Stimulated activated CD8-positive, alpha-beta memory T cell treated with anti-CD3 and anti-CD28 coated beads, Interleukin-4, amount 100 ng/mL, for 1 hour (primary cell): ENCODE data around the gene PTBP3.
"Not testable (repeated sequence)": the region's sequence is repeated elsewhere in the genome, so short reads cannot be mapped to it uniquely, and the experiment has no call there.

Source experiments
- DNase-seq, 2 donors: peaks; one replicate each; pipeline ENCODE4 v3.0.0-alpha.2; 2020; ENCODE audit warnings: low read depth in 2 of 2, low spot score in 1 of 2

Gene PTBP3

GRCh38 chr9:112224401-112225289, 108.8 kb downstream of the PTBP3 start:
- DNase-seq, result no peak

GRCh38 chr9:112218908-112219307, 114.5 kb downstream of the PTBP3 start:
- no peak for DNase-seq

GRCh38 chr9:112212926-112213325, 120.5 kb downstream of the PTBP3 start:
- no peak for DNase-seq

GRCh38 chr9:112207451-112207850, 126.0 kb downstream of the PTBP3 start:
- no peak for DNase-seq

DNA sequence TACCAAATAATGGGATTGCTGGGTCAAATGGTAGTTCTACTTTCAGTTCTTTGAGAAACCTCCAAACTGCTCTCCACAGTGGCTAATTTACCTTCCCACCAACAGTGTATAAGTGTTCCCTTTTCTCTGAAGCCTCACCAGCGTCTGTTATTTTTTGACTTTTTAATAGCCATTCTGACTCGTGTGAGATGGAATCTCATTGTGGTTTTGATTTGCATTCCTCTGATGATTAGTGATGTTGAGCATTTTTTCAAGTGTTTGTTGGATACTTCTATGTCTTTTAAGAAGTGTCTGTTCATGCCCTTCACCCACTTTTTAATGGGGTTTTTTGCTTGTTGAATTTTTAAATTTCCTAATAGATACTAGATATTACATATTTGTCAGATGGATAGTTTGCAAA, 129.9 kb downstream of the PTBP3 start:
- DNase-seq, result no peak

DNA sequence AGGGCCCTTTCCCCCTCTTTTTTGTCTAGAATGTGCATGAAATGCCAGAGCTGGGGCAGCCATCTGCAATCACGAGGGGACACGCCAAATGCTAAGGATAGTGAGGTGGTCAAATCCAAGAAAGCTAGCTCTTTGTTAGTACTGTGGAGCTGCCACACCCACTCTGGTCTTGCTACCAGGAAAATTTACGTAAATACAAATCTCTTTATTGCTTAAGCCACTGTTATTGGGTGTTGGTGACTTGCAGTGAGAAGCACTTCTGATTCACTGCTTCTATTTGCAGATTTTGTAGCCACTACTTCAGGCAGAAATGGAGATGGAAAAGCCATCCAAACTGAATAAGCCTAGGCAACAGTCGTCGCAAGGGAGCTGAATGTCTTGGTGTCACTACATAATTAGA, 132.7 kb downstream of the PTBP3 start:
- no peak for DNase-seq

- no peak for DNase-seq
Observed at GRCh38 chr9:112198646-112199045, 134.8 kb downstream of the PTBP3 start.

DNA sequence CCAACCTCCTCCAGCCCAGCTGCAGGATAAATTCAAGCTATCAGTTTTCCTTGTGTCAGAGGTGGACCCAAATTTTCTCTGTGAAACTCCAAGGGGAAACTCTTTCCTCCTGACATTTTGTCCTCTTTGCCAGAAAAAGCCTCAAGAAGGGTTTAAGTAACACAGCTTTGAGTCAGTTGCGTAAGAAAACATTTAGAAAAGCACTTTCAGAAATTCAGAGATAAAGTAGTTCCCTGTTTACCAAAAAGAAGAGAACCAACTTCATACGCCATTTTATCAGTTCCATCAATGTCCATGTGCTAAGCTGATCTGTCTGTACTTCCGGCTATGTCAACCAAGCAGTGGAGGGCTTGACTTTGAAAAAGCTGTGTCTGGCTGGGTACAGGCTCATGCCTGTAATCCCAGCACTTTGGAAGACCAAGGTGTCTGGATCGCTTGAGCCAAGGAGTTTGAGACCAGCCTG, 138.4 kb downstream of the PTBP3 start:
- no peak for DNase-seq

- no peak for DNase-seq
Observed at GRCh38 chr9:112193572-112194288, 139.7 kb downstream of the PTBP3 start.

DNA sequence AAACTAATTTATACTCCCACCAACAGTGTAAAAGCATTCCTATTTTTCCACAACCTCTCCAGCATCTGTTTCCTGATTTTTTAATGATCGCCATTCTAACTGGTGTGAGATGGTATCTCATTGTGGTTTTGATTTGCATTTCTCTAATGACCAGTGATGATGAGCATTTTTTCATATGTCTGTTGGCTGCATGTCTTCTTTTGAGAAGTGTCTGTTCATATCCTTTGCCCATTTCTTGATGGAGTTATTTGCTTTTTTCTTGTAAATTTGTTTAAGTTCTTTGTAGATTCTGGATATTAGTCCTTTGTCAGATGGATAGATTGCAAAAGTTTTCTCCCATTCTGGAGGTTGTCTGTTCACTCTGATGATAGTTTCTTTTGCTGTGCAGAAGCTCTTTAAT, 143.1 kb downstream of the PTBP3 start:
- DNase-seq, result not testable (repeated sequence)

DNA sequence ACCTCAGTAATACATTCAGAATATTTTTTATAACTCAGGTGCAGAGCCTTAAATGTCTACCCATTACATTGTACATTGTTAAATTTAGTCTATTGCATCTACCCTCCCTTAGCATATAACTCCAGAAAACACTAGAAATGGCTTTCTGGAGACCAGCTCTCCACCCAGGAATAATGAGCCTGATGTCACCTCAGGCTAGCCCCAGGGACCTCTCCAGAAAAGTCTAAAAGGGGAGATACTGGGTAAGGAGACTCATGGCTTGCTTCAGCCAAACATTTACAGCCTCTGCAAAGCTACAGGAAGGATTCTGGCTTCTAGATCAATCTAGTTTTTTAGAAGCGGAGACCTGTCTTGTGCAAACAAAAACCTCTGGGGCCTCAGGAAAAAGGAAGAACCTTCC, 144.5 kb downstream of the PTBP3 start:
- DNase-seq, result no peak

DNA sequence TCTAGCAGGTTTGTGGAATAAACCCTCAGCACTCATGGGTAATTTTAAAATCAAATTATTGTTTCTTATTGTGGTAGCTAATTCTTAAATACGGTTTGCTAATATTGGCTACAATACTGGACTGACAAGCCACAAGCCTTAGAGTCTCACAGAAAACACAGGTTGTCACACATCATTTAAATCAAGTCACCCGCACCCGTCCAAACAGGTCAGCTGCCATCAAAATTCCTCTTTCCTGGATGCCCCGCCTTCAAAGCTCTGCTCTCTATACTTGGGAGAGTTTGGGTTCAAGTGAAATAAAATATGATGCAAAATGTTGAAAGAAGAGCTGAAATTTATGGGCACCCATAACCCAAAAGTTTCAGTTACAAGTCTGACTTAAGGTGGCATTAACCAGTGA, 146.0 kb downstream of the PTBP3 start:
- no peak for DNase-seq

- no peak for DNase-seq
Observed at GRCh38 chr9:112186695-112187094, 146.7 kb downstream of the PTBP3 start.

DNA sequence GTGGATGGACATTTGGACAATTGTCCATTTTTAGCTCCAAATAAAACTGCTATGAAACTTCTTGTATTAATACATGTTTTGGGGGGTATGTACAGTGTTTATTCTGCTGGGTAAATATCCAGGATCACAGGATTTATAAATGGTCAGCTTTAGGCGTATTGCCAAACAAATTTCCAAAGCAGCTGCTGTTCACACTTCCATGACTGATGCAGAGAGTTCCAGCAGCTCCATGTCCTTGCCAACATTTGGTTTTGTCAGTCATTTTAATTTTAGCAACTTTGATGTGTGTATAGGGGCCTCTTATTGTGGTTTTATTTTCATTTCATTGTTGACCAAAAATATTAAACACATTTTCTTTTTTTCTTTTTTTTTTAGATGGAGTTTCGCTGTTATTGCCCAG, 148.5 kb downstream of the PTBP3 start:
- no peak for DNase-seq

GRCh38 chr9:112184221-112184620, 149.2 kb downstream of the PTBP3 start:
- DNase-seq, result no peak

- peak in 1 of 2 donors; percentile 7 for DNase-seq
Observed at GRCh38 chr9:112180387-112180881, 153.0 kb downstream of the PTBP3 start.

DNA sequence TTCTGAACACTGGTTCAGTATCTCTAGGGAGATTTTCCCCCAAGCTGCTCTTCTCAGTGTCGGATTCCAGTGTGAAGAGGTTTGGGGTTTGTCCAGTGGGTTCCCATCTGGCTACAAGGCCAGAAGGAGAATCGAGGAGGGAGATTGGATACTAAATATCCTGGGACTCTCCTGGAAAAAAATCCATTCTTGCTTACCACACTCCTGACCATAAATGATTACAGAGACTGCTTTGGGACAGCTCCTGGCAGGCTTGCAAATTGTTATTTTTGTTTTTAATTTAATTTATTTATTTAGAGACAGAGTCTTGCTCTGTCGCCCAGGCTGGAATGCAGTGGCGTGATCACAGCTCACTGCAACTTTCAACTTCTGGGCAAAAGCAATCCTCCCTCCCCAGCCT, 153.6 kb downstream of the PTBP3 start:
- DNase-seq, result no peak

GRCh38 chr9:112176524-112176923, 156.9 kb downstream of the PTBP3 start:
- no peak for DNase-seq

- DNase-seq, result no peak
Observed at GRCh38 chr9:112175796-112176315, 157.6 kb downstream of the PTBP3 start.

GRCh38 chr9:112174965-112175795, 158.2 kb downstream of the PTBP3 start, which contains the start of gene SUSD1:
Gene SUSD1 (minus strand): TSS chr9:112175297. CDS start chr9:112175235, 62 bp downstream.
- DNase-seq, result peak in 1 of 2 donors; percentile 3
